H1 (cell line): Measurements from ENCODE around the gene PEX26. TPM values are rescaled to one million over a fixed set of nuclear protein-coding genes. Genes with fewer than 3 reads are reported as not detected.

Experiments used
- CTCF ChIA-PET: fragments of 300-600 bp; sonication (Branson Sonifier 250); formaldehyde crosslinking; loops from one replicate; lab custom pipeline; 2021; ENCODE audit not compliant: partially characterized antibody; lab: Charles Lee
- POLR2A ChIA-PET: fragments of 300-600 bp; sonication (Branson Sonifier 250); formaldehyde crosslinking; loops from one replicate; lab custom pipeline; 2021; ENCODE audit warnings: inconsistent platforms; ENCODE audit not compliant: partially characterized antibody; lab: Charles Lee
- DNase-seq, 2 experiments: peaks; one replicate each; pipeline versions ENCODE4 v3.0.0 to v3.0.0-alpha.2; 2010 to 2022; ENCODE audit warnings: low spot score in 2 of 2, low read depth in 1 of 2, mixed read lengths in 1 of 2
- FAIRE-seq: peaks from 2 replicates; lab custom pipeline; 2011; peaks lifted over from hg19 to GRCh38; lab: Jason Lieb, UNC
- H2AFZ ChIP-seq: 2 replicates; pipeline ENCODE4 v1.8.1; 2012; ENCODE audit warnings: low read length, inconsistent platforms
- H2AK5ac ChIP-seq: 2 replicates; pipeline ENCODE4 v1.6.1; 2013; ENCODE audit warnings: low read depth, low read length
- H2BK120ac ChIP-seq: replicated peaks from 2 replicates; pipeline ENCODE3; 2013; ENCODE audit warnings: low read depth, low read length, inconsistent platforms
- H2BK12ac ChIP-seq: 2 replicates; pipeline ENCODE4 v1.6.1; 2013; ENCODE audit warnings: low read depth, low read length
- H2BK15ac ChIP-seq: 2 replicates; pipeline ENCODE4 v1.6.1; 2013; ENCODE audit warnings: low read length
- H2BK20ac ChIP-seq: 2 replicates; pipeline ENCODE4 v1.6.1; 2013; ENCODE audit warnings: low read length
- H2BK5ac ChIP-seq: 2 replicates; pipeline ENCODE4 v1.6.1; 2013; ENCODE audit warnings: low read depth, low read length
- H3K14ac ChIP-seq: 2 replicates; pipeline ENCODE4 v1.6.1; 2013; ENCODE audit warnings: inconsistent platforms; ENCODE audit not compliant: insufficient read length
- H3K18ac ChIP-seq: 2 replicates; pipeline ENCODE4 v1.6.1; 2013; ENCODE audit warnings: low read length; ENCODE audit errors: extremely low read depth
- H3K23ac ChIP-seq: 2 replicates; pipeline ENCODE4 v1.6.1; 2013; ENCODE audit warnings: inconsistent platforms; ENCODE audit not compliant: insufficient read length
- H3K23me2 ChIP-seq: 2 replicates; pipeline ENCODE4 v1.6.1; 2013; ENCODE audit warnings: low read depth, low read length
- H3K27ac ChIP-seq: 2 replicates; pipeline ENCODE4 v1.6.1; 2011; ENCODE audit warnings: low read depth, low read length, inconsistent platforms
- H3K27me3 ChIP-seq, 4 experiments: replicated peaks in 1 of 4; 1 replicate in 1 of 4; 2 replicates in 3 of 4; pipeline versions ENCODE4 v1.6.1 to v1.8.1; 2011 to 2013; ENCODE audit warnings: low read length in 3 of 4, mild to moderate bottlenecking in 3 of 4, inconsistent platforms in 2 of 4, mixed read lengths in 2 of 4, moderate library complexity in 1 of 4; ENCODE audit not compliant: control insufficient read depth in 3 of 4, insufficient read depth in 3 of 4; ENCODE audit errors: extremely low read depth in 1 of 4
- H3K36me3 ChIP-seq, 4 experiments: 2 replicates each; pipeline versions ENCODE4 v1.6.1 to v1.8.1; 2011 to 2013; ENCODE audit warnings: mild to moderate bottlenecking in 4 of 4, low read length in 3 of 4, moderate library complexity in 2 of 4, control low read depth in 1 of 4, inconsistent platforms in 1 of 4; ENCODE audit not compliant: insufficient read depth in 4 of 4, control insufficient read depth in 2 of 4
- H3K4ac ChIP-seq: replicated peaks from 2 replicates; pipeline ENCODE3; 2013; ENCODE audit warnings: low read length, low read depth, mixed read lengths, inconsistent platforms; ENCODE audit not compliant: insufficient read length
- H3K4me1 ChIP-seq, 4 experiments: replicated peaks in 1 of 4; 1 replicate in 1 of 4; 2 replicates in 3 of 4; pipeline versions ENCODE4 v1.6.1 to v1.8.1; 2011 to 2013; ENCODE audit warnings: low read length in 3 of 4, inconsistent platforms in 2 of 4, mixed read lengths in 1 of 4; ENCODE audit not compliant: insufficient read depth in 4 of 4, control insufficient read depth in 3 of 4
- H3K4me2 ChIP-seq, 2 experiments: 2 replicates each; pipeline versions ENCODE4 v1.6.1 to v1.8.1; 2011 to 2013; ENCODE audit warnings: low read depth in 2 of 2, low read length in 2 of 2, control low read depth in 1 of 2, inconsistent platforms in 1 of 2, mild to moderate bottlenecking in 1 of 2; ENCODE audit not compliant: insufficient read depth in 1 of 2
- H3K4me3 ChIP-seq, 4 experiments: fragments of 200-600, 300-600 bp in 1 of 4; sonication (generic), shearing (Covaris generic), sonication (Bioruptor Twin) in 1 of 4; 2 replicates each; pipeline versions ENCODE4 v1.5.1 to v1.8.1; 2011 to 2016; ENCODE audit warnings: low read length in 4 of 4, low read depth in 3 of 4, control low read depth in 2 of 4, inconsistent platforms in 2 of 4, mild to moderate bottlenecking in 2 of 4, mixed read lengths in 1 of 4, moderate library complexity in 1 of 4; ENCODE audit not compliant: insufficient read depth in 2 of 4; ENCODE audit errors: extremely low read depth in 1 of 4
- H3K56ac ChIP-seq: replicated peaks from 2 replicates; pipeline ENCODE3; 2013; ENCODE audit warnings: low read depth, mild to moderate bottlenecking, mixed read lengths, low read length, inconsistent platforms; ENCODE audit not compliant: insufficient read length
- H3K79me1 ChIP-seq: 2 replicates; pipeline ENCODE4 v1.6.1; 2013; ENCODE audit warnings: low read depth, low read length, control low read depth
- H3K79me2 ChIP-seq, 2 experiments: 2 replicates each; pipeline versions ENCODE4 v1.6.1 to v1.8.1; 2012 to 2013; ENCODE audit warnings: low read length in 2 of 2, mild to moderate bottlenecking in 2 of 2, inconsistent platforms in 1 of 2; ENCODE audit not compliant: insufficient read depth in 2 of 2, control insufficient read depth in 1 of 2
- H3K9ac ChIP-seq, 4 experiments: replicated peaks in 1 of 4; 1 replicate in 1 of 4; 2 replicates in 3 of 4; pipeline versions ENCODE4 v1.6.1 to v1.8.1; 2011 to 2013; ENCODE audit warnings: low read depth in 3 of 4, low read length in 3 of 4, control low read depth in 2 of 4, mild to moderate bottlenecking in 2 of 4, moderate library complexity in 2 of 4, inconsistent platforms in 1 of 4; ENCODE audit errors: extremely low read depth in 1 of 4
- H3K9me3 ChIP-seq, 2 experiments: 2 replicates each; pipeline versions ENCODE4 v1.6.1 to v1.8.1; 2012 to 2013; ENCODE audit warnings: mild to moderate bottlenecking in 2 of 2, moderate library complexity in 2 of 2, control low read depth in 1 of 2, inconsistent platforms in 1 of 2, low read depth in 1 of 2, low read length in 1 of 2, mixed read lengths in 1 of 2; ENCODE audit not compliant: insufficient read depth in 2 of 2
- H4K20me1 ChIP-seq, 2 experiments: replicated peaks in 1 of 2; 2 replicates each; pipeline versions ENCODE3 to v1.8.1; 2011 to 2013; ENCODE audit warnings: inconsistent platforms in 2 of 2, low read length in 2 of 2, mild to moderate bottlenecking in 1 of 2; ENCODE audit not compliant: insufficient read depth in 2 of 2, control insufficient read depth in 1 of 2
- H4K5ac ChIP-seq: 2 replicates; pipeline ENCODE4 v1.6.1; 2013; ENCODE audit warnings: low read length, low read depth, mixed read lengths, inconsistent platforms; ENCODE audit not compliant: insufficient read length
- H4K8ac ChIP-seq: 2 replicates; pipeline ENCODE4 v1.8.0; 2013; ENCODE audit warnings: mild to moderate bottlenecking, moderate library complexity, low read length, inconsistent platforms; ENCODE audit not compliant: insufficient read depth; ENCODE audit errors: extremely low read depth
- H4K91ac ChIP-seq: replicated peaks from 2 replicates; pipeline ENCODE3; 2013; ENCODE audit warnings: low read length, mixed read lengths, inconsistent platforms; ENCODE audit not compliant: insufficient read length
- BCL11A ChIP-seq, 2 experiments: IDR thresholded peaks; one replicate each; pipeline ENCODE4 v1.6.1; 2011; ENCODE audit warnings: low read depth in 2 of 2, low read length in 2 of 2, mild to moderate bottlenecking in 2 of 2
- CBX5 ChIP-seq: fragments of 300-800, 300-1000 bp; sonication (generic); IDR thresholded peaks from 2 replicates; pipeline ENCODE4 v1.7.1; 2016; ENCODE audit warnings: antibody characterized with exemption, low read length, low read depth
- CEBPB ChIP-seq: IDR thresholded peaks from 2 replicates; pipeline ENCODE4 v1.6.1; 2012; ENCODE audit warnings: low read depth, low read length
- CHD2 ChIP-seq: IDR thresholded peaks from 2 replicates; pipeline ENCODE4 v1.6.1; 2012; ENCODE audit warnings: low read length, improper control_type of control experiment
- CREB1 ChIP-seq: IDR thresholded peaks from 2 replicates; pipeline ENCODE4 v1.6.1; 2012; ENCODE audit warnings: inconsistent platforms
- CTBP2 ChIP-seq: IDR thresholded peaks from 2 replicates; pipeline ENCODE4 v1.7.0; 2011; ENCODE audit warnings: borderline replicate concordance, mild to moderate bottlenecking, moderate library complexity, mixed read lengths, low read length; ENCODE audit not compliant: insufficient read depth, insufficient read length
- EGR1 ChIP-seq: IDR thresholded peaks from 2 replicates; pipeline ENCODE4 v1.6.1; 2011; ENCODE audit warnings: low read depth, low read length, borderline replicate concordance
- EP300 ChIP-seq, 2 experiments: IDR thresholded peaks; 1 replicate in 1 of 2; 2 replicates in 1 of 2; pipeline ENCODE4 v1.6.1; 2011 to 2012; ENCODE audit warnings: low read depth in 2 of 2, low read length in 2 of 2, mild to moderate bottlenecking in 2 of 2, borderline replicate concordance in 1 of 2, inconsistent platforms in 1 of 2, moderate library complexity in 1 of 2
- MAX ChIP-seq: IDR thresholded peaks from 2 replicates; pipeline ENCODE4 v1.6.1; 2012; ENCODE audit warnings: inconsistent platforms
- NANOG ChIP-seq: IDR thresholded peaks from 2 replicates; pipeline ENCODE4 v1.6.1; 2011; ENCODE audit warnings: low read length, low read depth, mild to moderate bottlenecking, inconsistent platforms; ENCODE audit not compliant: insufficient read depth, poor library complexity, severe bottlenecking
- POLR2AphosphoS5 ChIP-seq: IDR thresholded peaks from 2 replicates; pipeline ENCODE4 v1.6.1; 2011; ENCODE audit warnings: low read depth, low read length
- POU5F1 ChIP-seq: IDR thresholded peaks from 2 replicates; pipeline ENCODE4 v1.6.1; 2011; ENCODE audit warnings: low read depth, mild to moderate bottlenecking, low read length, moderate library complexity
- SIRT6 ChIP-seq: IDR thresholded peaks from one replicate; pipeline ENCODE4 v1.7.1; 2012; ENCODE audit warnings: low read length, inconsistent platforms
- SP4 ChIP-seq: IDR thresholded peaks from 2 replicates; pipeline ENCODE4 v1.6.1; 2012; ENCODE audit warnings: low read length, inconsistent platforms
- TEAD4 ChIP-seq: IDR thresholded peaks from 2 replicates; pipeline ENCODE4 v1.6.1; 2012; ENCODE audit warnings: low read depth, low read length, inconsistent platforms, mixed read lengths
- YY1 ChIP-seq: IDR thresholded peaks from 2 replicates; pipeline ENCODE4 v1.6.1; 2011; ENCODE audit warnings: low read depth, mild to moderate bottlenecking, low read length
- WGBS, 2 experiments: shearing (Covaris generic) in 1 of 2; methylation state at CpG; one replicate each; pipeline versions ENCODE4 v1.1.6 to v1.1.7; 2013 to 2015; ENCODE audit warnings: low lambda C conversion rate in 2 of 2, mixed read lengths in 2 of 2, inconsistent platforms in 1 of 2, low coverage in 1 of 2, missing lambda C conversion rate in 1 of 2; ENCODE audit not compliant: insufficient replicate concordance in 2 of 2, insufficient coverage in 1 of 2, insufficient read length in 1 of 2; ENCODE audit errors: extremely low coverage in 1 of 2, missing lambda C conversion rate in 1 of 2; 5-methylcytosine and 5-hydroxymethylcytosine counted together
- polyA plus RNA-seq, 7 experiments: library from polyadenylated mRNA; depleted of rRNA in 3 of 7; stranded (reverse) in 5 of 7; unstranded in 2 of 7; fragments of >200 nt in 5 of 7; fragments of 200-250 nt in 2 of 7; gene quantifications; 1 replicate in 5 of 7; 2 replicates in 1 of 7; 4 replicates in 1 of 7; pipeline versions ENCODE4 v1.2.1 to v1.2.3, GENCODE V29; 2011 to 2013; ENCODE audit warnings: missing spikeins in 2 of 7, mixed read lengths in 2 of 7
- total RNA-seq: library from RNA; stranded (reverse); fragmentation: NEBNext Ultra II Directional; extraction: Animal tissue kit (Norgen Biotek cat#: 25700); gene quantifications from 2 replicates; pipeline ENCODE4 v1.2.1, GENCODE V29; 2021

PEX26 gene
- total and polyA plus RNA-seq, 2 of the 8 experiments (the other 6 are each of a cell fraction or from before 2014, with no cell fraction given) = 33.1 to 49.0 TPM

- H2BK12ac ChIP-seq = no peak overlapping the region
- H2BK15ac ChIP-seq = no peak overlapping the region
- no peak overlapping the region for H3K4ac ChIP-seq
- no peak overlapping the region for H2BK5ac ChIP-seq
- no peak overlapping the region for H2AFZ ChIP-seq
- H3K27ac ChIP-seq = no peak overlapping the region
- H2BK20ac ChIP-seq = no peak overlapping the region
- H3K79me2 ChIP-seq = no peaks in the 10 kb centered on the region
- no peaks in the 10 kb centered on the region for H3K9me3 ChIP-seq
- DNase-seq (no peak), FAIRE-seq (no peak)
- no peak overlapping the region for H3K9ac ChIP-seq
- ChIA-PET POLR2A (no interaction called here), CTCF (no interaction called here)
- WGBS, 2 experiments = 86% methylated on average over 5 of the region's 5 CpGs; no CpG with 5 or more reads in 1 of the 2 experiments
- no peak overlapping the region for H3K4me3 ChIP-seq
- no peak overlapping the region for H3K56ac ChIP-seq
- H3K14ac ChIP-seq = no peak overlapping the region
- no peaks in the 10 kb centered on the region; a peak in 1 of 7 replicates for H3K27me3 ChIP-seq
- no peak overlapping the region for H2BK120ac ChIP-seq
- peaks cover 0 to 3% (median 0%) of the 10 kb centered on the region in 4 experiments; a peak in 2 of 7 replicates for H3K4me1 ChIP-seq
- H4K91ac ChIP-seq = no peak overlapping the region
- H4K8ac ChIP-seq = no peak overlapping the region
- no peaks in the 10 kb centered on the region for H3K36me3 ChIP-seq
- no peak overlapping the region for H3K4me2 ChIP-seq
- no peaks in the 10 kb centered on the region for H3K23me2 ChIP-seq
- H3K23ac ChIP-seq = no peak overlapping the region
- H3K79me1 ChIP-seq = no peaks in the 10 kb centered on the region
- H4K5ac ChIP-seq = no peak overlapping the region
- H3K18ac ChIP-seq = no peak overlapping the region
- no peak overlapping the region for H2AK5ac ChIP-seq
- H4K20me1 ChIP-seq = no peaks in the 10 kb centered on the region
- TF ChIP-seq MAX (no peak), NANOG (no peak), CEBPB (no peak), CHD2 (no peak), SP4 (no peak), EP300 (IDR thresholded peaks at IDR 0.05; ENCODE audit: borderline replicate concordance in 1 of 2, low read depth in 2 of 2, low read length in 2 of 2) (no peak), TEAD4 (no peak), SIRT6 (no peak), CTBP2 (no peak), BCL11A (IDR thresholded peaks at IDR 0.05; ENCODE audit: low read depth in 2 of 2, low read length in 2 of 2) (no peak), POU5F1 (no peak), POLR2AphosphoS5 (no peak), YY1 (no peak), CREB1 (no peak), EGR1 (no peak), CBX5 (no peak)
Observed at GRCh38 chr22:18059991-18060390, 17.8 kb upstream of the PEX26 start.
